Heart right ventricle (tissue), 16 donors: Measurements from ENCODE around the gene USP17L27. TPM values are rescaled to one million over a fixed set of nuclear protein-coding genes. Genes with fewer than 3 reads are reported as not detected.
A peak's percentile ranks its signal among the peaks of the same experiment; 100 is the strongest.
"Not testable (repeated sequence)": the region's sequence is repeated elsewhere in the genome, so short reads cannot be mapped to it uniquely, and the experiment has no call there.

Experiments used
- ATAC-seq, 8 donors: fragments of 200-7000 bp; cut with Tn5 transposase; one replicate each; pipeline ENCODE4 v1.9.1; 2020; ENCODE audit warnings: mild to moderate bottlenecking in 8 of 8, moderate library complexity in 8 of 8, moderate number of reproducible peaks in 1 of 8
- DNase-seq, 2 donors: peaks; one replicate each; pipeline ENCODE4 v3.0.0-alpha.2; 2020
- H3K27ac ChIP-seq, 10 donors: fragments of 200-600 bp; sonication (generic) in 2 of 10; one replicate each; pipeline versions ENCODE4 v1.5.0 to v1.8.0; 2020 to 2022; ENCODE audit warnings: mild to moderate bottlenecking in 3 of 10
- H3K27me3 ChIP-seq, 7 donors: fragments of 200-600 bp; one replicate each; pipeline ENCODE4 v1.8.0; 2021 to 2022; ENCODE audit warnings: mild to moderate bottlenecking in 2 of 7
- H3K36me3 ChIP-seq, 9 donors: fragments of 200-600 bp; sonication (generic) in 1 of 9; one replicate each; pipeline versions ENCODE4 v1.5.0 to v1.8.0; 2020 to 2022; ENCODE audit warnings: mild to moderate bottlenecking in 2 of 9
- H3K4me1 ChIP-seq, 9 donors: fragments of 200-600 bp; sonication (generic) in 1 of 9; one replicate each; pipeline versions ENCODE4 v1.5.0 to v1.8.0; 2020 to 2022; ENCODE audit warnings: mild to moderate bottlenecking in 4 of 9
- H3K4me3 ChIP-seq, 10 donors: fragments of 200-600 bp; sonication (generic) in 2 of 10; one replicate each; pipeline versions ENCODE4 v1.5.0 to v1.8.0; 2020 to 2022; ENCODE audit warnings: mild to moderate bottlenecking in 7 of 10, moderate library complexity in 2 of 10
- H3K9me3 ChIP-seq, 11 donors: fragments of 200-600 bp in 10 of 11; sonication (generic) in 2 of 11; one replicate each; pipeline versions ENCODE4 v1.5.0 to v1.8.0; 2013 to 2022; ENCODE audit warnings: mild to moderate bottlenecking in 2 of 11, control low read depth in 1 of 11, moderate library complexity in 1 of 11
- CTCF ChIP-seq, 9 donors: fragments of 200-600 bp; sonication (generic) in 2 of 9; IDR thresholded peaks; one replicate each; pipeline versions ENCODE4 v1.5.0 to v1.8.0; 2021 to 2022; ENCODE audit warnings: antibody characterized with exemption in 9 of 9, mild to moderate bottlenecking in 5 of 9, moderate library complexity in 1 of 9
- WGBS, 2 donors: extraction: QIAGEN DNeasy Blood & Tissue Kit; methylation state at CpG; one replicate each; pipeline ENCODE4 v1.1.7; 2013; ENCODE audit warnings: inconsistent platforms in 1 of 2; 5-methylcytosine and 5-hydroxymethylcytosine counted together
- intact Hi-C, 10 donors: fragments of 100-400 bp; cut with DNase I; formaldehyde crosslinking; loops; one replicate each; pipeline versions ENCODE4 v1.11.1 to v1.14.2; 2022
- polyA plus RNA-seq, 2 donors: library from polyadenylated mRNA; stranded (reverse); fragments of 200-250 nt; gene quantifications; one replicate each; pipeline ENCODE4 v1.2.3, GENCODE V29; 2013
- total RNA-seq, 10 donors: library from RNA; stranded (reverse); fragmentation: NEBNext Ultra II Directional in 3 of 10; extraction: Animal tissue kit (Norgen Biotek cat#: 25700) in 3 of 10; gene quantifications; one replicate each; pipeline versions ENCODE4 v1.2.1 to v1.2.4, GENCODE V29; 2021 to 2023
- donor health status: Arrhythmogenic right ventricular cardiomyopathy.
- donor health status: ischemic (EF 13 %, LVEDD 7.1; RV severe dilation, severe dysfunction).
- donor health status: healthy with polysubstance abuse.
- donor health status: DM: no; HTN: yes; CAD: no.
- donor health status: DM: no; HTN: no; CAD: no.
- donor health status: ischemic (EF 25% LVEDD 6.9; RV normal size, moderate dysfunction).
- donor health status: ischemic (EF 25% LVEDD 5.7; RV mildly dilated, moderate dysfunction).
- donor health status: healthy.
- donor health status: DM: yes; HTN: yes; CAD: no.
- donor health status: Ischemic cardiomyopathy.
- donor health status: ischemic (EF 35%, LVEDD 5.7; RV mildly dilated, moderate dysfunction).
- donor health status: nonischemic (EF 11% LVEDD 7.7; RV severe dilation, severe dysfunction).
- donor health status: DM: yes; HTN: yes; CAD: no.
- donor health status: PGD.
- donor health status: ischemic (EF 29% LVEDD 5.4; RV normal size, mild dysfunction).
- donor health status: nonischemic (EF 23%, LVEDD 6.1; RV moderate dilation, normal function).

The USP17L27 gene
- total and polyA plus RNA-seq, 12 donors = not detected

DNA sequence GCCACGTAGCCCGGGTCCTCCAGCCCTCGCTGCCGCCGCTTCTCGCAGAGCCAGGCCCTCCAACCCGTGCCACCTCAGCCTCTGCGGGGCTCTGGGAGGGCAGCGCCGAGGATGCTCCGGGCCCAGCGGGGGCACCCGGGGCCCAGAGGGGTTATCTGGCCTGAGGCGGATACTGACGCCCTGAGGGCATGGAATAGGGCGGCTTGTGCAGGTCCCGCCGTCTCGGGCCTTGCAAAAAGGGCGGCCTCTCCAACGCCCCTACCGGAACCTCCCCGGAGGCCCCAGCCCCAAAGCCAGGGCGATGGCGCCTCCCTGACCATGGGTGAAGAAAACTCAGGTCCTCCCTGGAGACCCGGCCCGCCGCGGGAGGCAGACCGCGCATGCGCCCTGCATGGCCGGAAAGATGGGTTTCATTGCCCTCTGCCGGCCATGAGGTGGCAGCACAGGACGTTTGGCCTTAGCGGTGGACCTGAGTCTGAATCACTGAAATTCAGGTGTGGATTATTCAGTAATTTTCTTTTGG lies 37.1 kb downstream of the USP17L27 start:
- intact Hi-C loops = not testable (repeated sequence)

GRCh38 chr4:9384126-9384525 lies 40.2 kb downstream of the USP17L27 start:
- Histone ChIP-seq H3K4me1 (no peaks in the 10 kb centered on the region), H3K9me3 (no peaks in the 10 kb centered on the region)
- WGBS, 2 donors = 72 to 86% methylated on average over 1 of the region's 1 CpG

More for the DNA sequence above, 37.1 kb downstream of the USP17L27 start:
- H3K4me1 ChIP-seq, H3K36me3 ChIP-seq, H3K9me3 ChIP-seq, H3K27me3 ChIP-seq: not testable (repeated sequence)
- 24 to 28% methylated on average over 31 to 36 of the region's 36 CpGs for WGBS, 2 donors
- ATAC-seq (peak in 2 of 8 donors; percentile 46 to 55), DNase-seq (peak; percentile 20 to 24)
- Histone ChIP-seq H3K4me3 (peak overlapping the region in 9 of 10 donors; percentile 21 to 59 (median 52)), H3K27ac (peak overlapping the region in 1 of 10 donors; percentile 38)
- TF ChIP-seq CTCF (IDR thresholded peaks at IDR 0.05) = peak; percentile 29 to 76 (median 65)

DNA sequence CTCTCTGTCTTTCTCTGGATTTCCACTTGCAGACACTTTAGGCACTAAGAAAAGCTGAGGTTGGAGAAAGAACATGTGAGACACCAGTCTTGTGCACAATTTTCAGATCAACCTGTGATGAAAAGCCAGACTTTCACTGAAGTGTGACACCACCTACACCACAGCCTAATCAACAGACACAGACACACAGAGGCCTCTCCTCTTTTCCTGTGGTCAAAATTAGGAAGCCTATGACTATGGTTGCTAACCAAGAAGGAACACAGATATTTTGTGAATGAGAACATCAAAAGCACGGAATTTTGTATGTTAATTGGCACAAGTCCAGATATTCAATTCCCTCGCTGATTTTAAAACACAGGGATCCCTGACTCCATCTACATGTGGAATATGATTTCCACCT lies 45.1 kb downstream of the USP17L27 start:
- H3K27ac ChIP-seq, ATAC-seq, H3K9me3 ChIP-seq, H3K36me3 ChIP-seq, DNase-seq, intact Hi-C loops, H3K4me1 ChIP-seq, H3K4me3 ChIP-seq: not testable (repeated sequence)
- WGBS, 2 donors = 43 to 60% methylated on average over 2 of the region's 2 CpGs
- H3K27me3 ChIP-seq = peaks cover 0 to 17% (median 0%) of the 10 kb centered on the region in 7 donors

More at GRCh38 chr4:9384126-9384525, 40.2 kb downstream of the USP17L27 start:
- H3K27ac ChIP-seq = no peak overlapping the region
- peaks cover 0 to 2% (median 0%) of the 10 kb centered on the region in 7 donors for H3K27me3 ChIP-seq
- TF ChIP-seq CTCF (IDR thresholded peaks at IDR 0.05) = no peak
- DNase-seq (no peak), ATAC-seq (no peak)
- intact Hi-C loops = no loop called here
- H3K4me3 ChIP-seq = no peak overlapping the region
- no peaks in the 10 kb centered on the region for H3K36me3 ChIP-seq

Other genes with a start within 250 kb of the USP17L27 start
- not detected for gene FAM90A26, start 173.7 kb upstream of the USP17L27 start, total RNA-seq
- not detected for gene FAM90A26, start 173.7 kb upstream of the USP17L27 start, polyA plus RNA-seq
- gene USP17L10, start 133.5 kb upstream of the USP17L27 start, total RNA-seq = not detected
- gene USP17L10, start 133.5 kb upstream of the USP17L27 start, polyA plus RNA-seq = not detected
- gene USP17L11, start 128.7 kb upstream of the USP17L27 start, total RNA-seq = not detected
- not detected for gene USP17L11, start 128.7 kb upstream of the USP17L27 start, polyA plus RNA-seq
- gene USP17L12, start 124.0 kb upstream of the USP17L27 start, total RNA-seq = not detected
- not detected for gene USP17L12, start 124.0 kb upstream of the USP17L27 start, polyA plus RNA-seq
- not detected for gene USP17L13, start 119.3 kb upstream of the USP17L27 start, total RNA-seq
- not detected for gene USP17L13, start 119.3 kb upstream of the USP17L27 start, polyA plus RNA-seq
- gene USP17L15, start 109.8 kb upstream of the USP17L27 start, total RNA-seq = not detected
- not detected for gene USP17L15, start 109.8 kb upstream of the USP17L27 start, polyA plus RNA-seq
- not detected for gene USP17L17, start 100.3 kb upstream of the USP17L27 start, total RNA-seq
- gene USP17L17, start 100.3 kb upstream of the USP17L27 start, polyA plus RNA-seq = not detected
- not detected for gene USP17L18, start 95.5 kb upstream of the USP17L27 start, total RNA-seq
- not detected for gene USP17L18, start 95.5 kb upstream of the USP17L27 start, polyA plus RNA-seq
- not detected for gene USP17L19, start 90.8 kb upstream of the USP17L27 start, total RNA-seq
- gene USP17L19, start 90.8 kb upstream of the USP17L27 start, polyA plus RNA-seq = not detected
- not detected for gene USP17L20, start 86.0 kb upstream of the USP17L27 start, total RNA-seq
- not detected for gene USP17L20, start 86.0 kb upstream of the USP17L27 start, polyA plus RNA-seq
- gene USP17L21, start 81.3 kb upstream of the USP17L27 start, total RNA-seq = not detected
- gene USP17L21, start 81.3 kb upstream of the USP17L27 start, polyA plus RNA-seq = not detected
- gene USP17L22, start 76.5 kb upstream of the USP17L27 start, total RNA-seq = not detected
- not detected for gene USP17L22, start 76.5 kb upstream of the USP17L27 start, polyA plus RNA-seq
- gene USP17L24, start 19.0 kb upstream of the USP17L27 start, total RNA-seq = not detected
- gene USP17L24, start 19.0 kb upstream of the USP17L27 start, polyA plus RNA-seq = not detected
- not detected for gene USP17L25, start 14.2 kb upstream of the USP17L27 start, total RNA-seq
- gene USP17L25, start 14.2 kb upstream of the USP17L27 start, polyA plus RNA-seq = not detected
- gene USP17L26, start 9.5 kb upstream of the USP17L27 start, total RNA-seq = not detected
- gene USP17L26, start 9.5 kb upstream of the USP17L27 start, polyA plus RNA-seq = not detected
- gene USP17L5, start 4.7 kb upstream of the USP17L27 start, total RNA-seq = not detected
- not detected for gene USP17L5, start 4.7 kb upstream of the USP17L27 start, polyA plus RNA-seq
- not detected for gene USP17L28, start 4.7 kb downstream of the USP17L27 start, total RNA-seq
- not detected for gene USP17L28, start 4.7 kb downstream of the USP17L27 start, polyA plus RNA-seq
- not detected for gene USP17L29, start 9.5 kb downstream of the USP17L27 start, total RNA-seq
- not detected for gene USP17L29, start 9.5 kb downstream of the USP17L27 start, polyA plus RNA-seq
- not detected for gene USP17L30, start 19.0 kb downstream of the USP17L27 start, total RNA-seq
- not detected for gene USP17L30, start 19.0 kb downstream of the USP17L27 start, polyA plus RNA-seq
- gene DEFB131A, start 100.3 kb downstream of the USP17L27 start, total RNA-seq = not detected
- gene DEFB131A, start 100.3 kb downstream of the USP17L27 start, polyA plus RNA-seq = not detected